H1 (cell line): ENCODE data around the gene DAZAP1.

Source experiments
- CEBPB ChIP-seq: IDR thresholded peaks from 2 replicates; pipeline ENCODE4 v1.6.1; 2012; ENCODE audit warnings: low read depth, low read length
- CHD7 ChIP-seq: fragments of 300-600 bp; sonication (generic); IDR thresholded peaks from 2 replicates; pipeline ENCODE4 v1.7.1; 2012; ENCODE audit warnings: low read length, moderate library complexity, mild to moderate bottlenecking, inconsistent platforms; ENCODE audit not compliant: insufficient replicate concordance
- CTCF ChIP-seq, 3 experiments: IDR thresholded peaks; 1 replicate in 2 of 3; 2 replicates in 1 of 3; pipeline versions ENCODE4 v1.5.1 to v1.6.1; 2011; ENCODE audit warnings: low read length in 3 of 3, mild to moderate bottlenecking in 3 of 3, inconsistent platforms in 2 of 3, low read depth in 1 of 3, moderate library complexity in 1 of 3; ENCODE audit not compliant: insufficient read depth in 1 of 3; ENCODE audit errors: control extremely low read depth in 1 of 3
- EP300 ChIP-seq, 2 experiments: IDR thresholded peaks; 1 replicate in 1 of 2; 2 replicates in 1 of 2; pipeline ENCODE4 v1.6.1; 2011 to 2012; ENCODE audit warnings: low read depth in 2 of 2, low read length in 2 of 2, mild to moderate bottlenecking in 2 of 2, borderline replicate concordance in 1 of 2, inconsistent platforms in 1 of 2, moderate library complexity in 1 of 2
- POLR2AphosphoS5 ChIP-seq: IDR thresholded peaks from 2 replicates; pipeline ENCODE4 v1.6.1; 2011; ENCODE audit warnings: low read depth, low read length
- SP1 ChIP-seq: IDR thresholded peaks from 2 replicates; pipeline ENCODE4 v1.6.1; 2011; ENCODE audit warnings: low read depth, low read length

- no peak for TF ChIP-seq CEBPB
- no peak for TF ChIP-seq POLR2AphosphoS5
- TF ChIP-seq CHD7: no peak
- no peak for TF ChIP-seq EP300 (IDR thresholded peaks at IDR 0.05; ENCODE audit: borderline replicate concordance in 1 of 2, low read depth in 2 of 2, low read length in 2 of 2)
- TF ChIP-seq CTCF (IDR thresholded peaks at IDR 0.05; ENCODE audit: control extremely low read depth in 1 of 3, insufficient read depth in 1 of 3, low read depth in 1 of 3, low read length in 3 of 3): no peak
- TF ChIP-seq SP1: no peak
These were observed 8.3 kb upstream of the DAZAP1 start for GRCh38 chr19:1399079-1399478.
